KMS-11 (cell line): Measurements from ENCODE around the gene ETV7.

Source experiments
- H2AFZ ChIP-seq: fragments of 200-600 bp; sonication (generic); 2 replicates; pipeline ENCODE4 v1.6.1; 2016; ENCODE audit warnings: antibody characterized with exemption, mixed run types, low read depth
- H3K27ac ChIP-seq: fragments of 200-600 bp; sonication (generic); 2 replicates; pipeline ENCODE4 v1.6.1; 2016; ENCODE audit warnings: mild to moderate bottlenecking, mixed run types
- H3K27me3 ChIP-seq: fragments of 200-600 bp; sonication (generic); 2 replicates; pipeline ENCODE4 v1.6.1; 2017; ENCODE audit warnings: mild to moderate bottlenecking, low read depth, mixed run types, moderate library complexity; ENCODE audit not compliant: insufficient read depth
- H3K36me3 ChIP-seq: fragments of 200-600 bp; sonication (generic); 2 replicates; pipeline ENCODE4 v1.6.1; 2017; ENCODE audit warnings: mild to moderate bottlenecking, mixed run types; ENCODE audit not compliant: insufficient read depth
- H3K4me1 ChIP-seq: fragments of 200-600 bp; sonication (generic); 2 replicates; pipeline ENCODE4 v1.6.1; 2016; ENCODE audit warnings: mild to moderate bottlenecking, low read depth, mixed run types; ENCODE audit not compliant: poor library complexity, severe bottlenecking
- H3K4me2 ChIP-seq: fragments of 200-600 bp; sonication (generic); 2 replicates; pipeline ENCODE4 v1.7.0; 2016; ENCODE audit warnings: mild to moderate bottlenecking, mixed run types
- H3K4me3 ChIP-seq: fragments of 200-600 bp; sonication (generic); IDR thresholded peaks from 2 replicates; pipeline ENCODE4 v1.6.1; 2017; ENCODE audit warnings: low read depth, low read length, mixed read lengths; ENCODE audit not compliant: insufficient read depth
- H3K79me2 ChIP-seq: fragments of 200-600 bp; sonication (generic); 2 replicates; pipeline ENCODE4 v1.6.1; 2016; ENCODE audit warnings: low read depth, mixed run types; ENCODE audit not compliant: insufficient read depth
- H3K9ac ChIP-seq: fragments of 200-600 bp; sonication (generic); 2 replicates; pipeline ENCODE4 v1.6.1; 2016; ENCODE audit warnings: mild to moderate bottlenecking, mixed run types
- H4K20me1 ChIP-seq: fragments of 200-600 bp; sonication (generic); 2 replicates; pipeline ENCODE4 v1.6.1; 2016; ENCODE audit warnings: mild to moderate bottlenecking, mixed run types; ENCODE audit not compliant: insufficient read depth
- CTCF ChIP-seq: fragments of 200-600 bp; sonication (generic); conservative IDR thresholded peaks from 2 replicates; pipeline ENCODE4 v1.6.1; 2017; ENCODE audit warnings: low read depth, mild to moderate bottlenecking, antibody characterized with exemption, low read length, moderate library complexity, mixed read lengths

ETV7 gene

GRCh38 chr6:36373368-36374019 is 14.0 kb downstream of the ETV7 start:
- no peak overlapping the region for H2AFZ ChIP-seq
- no peaks in the 10 kb centered on the region for H3K27me3 ChIP-seq
- no peak overlapping the region for H3K9ac ChIP-seq
- no peaks in the 10 kb centered on the region for H3K4me1 ChIP-seq
- H4K20me1 ChIP-seq = no peaks in the 10 kb centered on the region
- H3K4me3 ChIP-seq = no peak overlapping the region
- no peaks in the 10 kb centered on the region for H3K79me2 ChIP-seq
- TF ChIP-seq CTCF = no peak
- H3K36me3 ChIP-seq = no peaks in the 10 kb centered on the region
- no peak overlapping the region for H3K4me2 ChIP-seq
- H3K27ac ChIP-seq = no peak overlapping the region

GRCh38 chr6:36372088-36372487 is 15.4 kb downstream of the ETV7 start:
- H3K79me2 ChIP-seq = no peaks in the 10 kb centered on the region
- no peak for TF ChIP-seq CTCF
- no peak overlapping the region for H2AFZ ChIP-seq
- H3K4me1 ChIP-seq = no peaks in the 10 kb centered on the region
- H3K9ac ChIP-seq = no peak overlapping the region
- no peak overlapping the region for H3K27ac ChIP-seq
- H3K4me3 ChIP-seq = no peak overlapping the region
- H4K20me1 ChIP-seq = no peaks in the 10 kb centered on the region
- H3K4me2 ChIP-seq = no peak overlapping the region
- H3K36me3 ChIP-seq = no peaks in the 10 kb centered on the region
- H3K27me3 ChIP-seq = no peaks in the 10 kb centered on the region

- no peaks in the 10 kb centered on the region for H3K4me1 ChIP-seq
- H3K36me3 ChIP-seq = no peaks in the 10 kb centered on the region
- no peak overlapping the region for H3K27ac ChIP-seq
- no peak overlapping the region for H3K9ac ChIP-seq
- H3K79me2 ChIP-seq = no peaks in the 10 kb centered on the region
- no peak overlapping the region for H3K4me3 ChIP-seq
- H2AFZ ChIP-seq = no peak overlapping the region
- H3K4me2 ChIP-seq = no peak overlapping the region
- no peaks in the 10 kb centered on the region for H4K20me1 ChIP-seq
- no peaks in the 10 kb centered on the region for H3K27me3 ChIP-seq
- TF ChIP-seq CTCF = no peak
Measured at GRCh38 chr6:36371211-36371610, 16.3 kb downstream of the ETV7 start.

GRCh38 chr6:36370638-36371037 is 16.8 kb downstream of the ETV7 start:
- Histone ChIP-seq H4K20me1 (no peaks in the 10 kb centered on the region), H3K36me3 (no peaks in the 10 kb centered on the region), H3K27me3 (no peaks in the 10 kb centered on the region), H3K27ac (no peak overlapping the region), H3K9ac (no peak overlapping the region), H2AFZ (no peak overlapping the region), H3K4me2 (no peak overlapping the region), H3K4me3 (no peak overlapping the region), H3K4me1 (no peaks in the 10 kb centered on the region), H3K79me2 (no peaks in the 10 kb centered on the region)
- no peak for TF ChIP-seq CTCF
